H1 (cell line): ENCODE results near the gene PROM2. TPM values are rescaled to one million over a fixed set of nuclear protein-coding genes. Genes with fewer than 3 reads are reported as not detected.

ENCODE experiments used
- ASH2L ChIP-seq: fragments of 200-600, 300-600 bp; sonication (generic); IDR thresholded peaks from one replicate; pipeline ENCODE4 v1.7.1; 2017; ENCODE audit warnings: low read length
- CHD1 ChIP-seq: IDR thresholded peaks from 2 replicates; pipeline ENCODE4 v1.6.1; 2012; ENCODE audit warnings: low read depth, low read length, improper control_type of control experiment
- HDAC2 ChIP-seq, 2 experiments: fragments of 300-600 bp in 1 of 2; sonication (generic) in 1 of 2; IDR thresholded peaks; 2 replicates each; pipeline ENCODE4 v1.6.1; 2011 to 2012; ENCODE audit warnings: low read depth in 2 of 2, low read length in 2 of 2, mild to moderate bottlenecking in 2 of 2, moderate library complexity in 2 of 2, borderline replicate concordance in 1 of 2, inconsistent platforms in 1 of 2
- NANOG ChIP-seq: IDR thresholded peaks from 2 replicates; pipeline ENCODE4 v1.6.1; 2011; ENCODE audit warnings: low read length, low read depth, mild to moderate bottlenecking, inconsistent platforms; ENCODE audit not compliant: insufficient read depth, poor library complexity, severe bottlenecking
- POLR2AphosphoS5 ChIP-seq: IDR thresholded peaks from 2 replicates; pipeline ENCODE4 v1.6.1; 2011; ENCODE audit warnings: low read depth, low read length
- RNF2 ChIP-seq: fragments of 200-900, 300-1000 bp; sonication (generic); IDR thresholded peaks from 2 replicates; pipeline ENCODE4 v1.7.1; 2016; ENCODE audit warnings: borderline replicate concordance, low read depth, mild to moderate bottlenecking, antibody characterized with exemption, low read length; ENCODE audit not compliant: poor library complexity, severe bottlenecking; ENCODE audit errors: missing control alignments
- RXRA ChIP-seq: IDR thresholded peaks from 2 replicates; pipeline ENCODE4 v1.6.1; 2011; ENCODE audit warnings: low read depth, mild to moderate bottlenecking, low read length, moderate library complexity; ENCODE audit not compliant: insufficient read depth
- SP2 ChIP-seq: IDR thresholded peaks from 2 replicates; pipeline ENCODE4 v1.6.1; 2012; ENCODE audit warnings: mild to moderate bottlenecking, low read length, inconsistent platforms
- polyA plus RNA-seq, 7 experiments: library from polyadenylated mRNA; depleted of rRNA in 3 of 7; stranded (reverse) in 5 of 7; unstranded in 2 of 7; fragments of >200 nt in 5 of 7; fragments of 200-250 nt in 2 of 7; gene quantifications; 1 replicate in 5 of 7; 2 replicates in 1 of 7; 4 replicates in 1 of 7; pipeline versions ENCODE4 v1.2.1 to v1.2.3, GENCODE V29; 2011 to 2013; ENCODE audit warnings: missing spikeins in 2 of 7, mixed read lengths in 2 of 7
- total RNA-seq: library from RNA; stranded (reverse); fragmentation: NEBNext Ultra II Directional; extraction: Animal tissue kit (Norgen Biotek cat#: 25700); gene quantifications from 2 replicates; pipeline ENCODE4 v1.2.1, GENCODE V29; 2021

Gene PROM2
- total and polyA plus RNA-seq, 2 of the 8 experiments (the other 6 are each of a cell fraction or from before 2014, with no cell fraction given) = 1.6 to 3.8 TPM

DNA sequence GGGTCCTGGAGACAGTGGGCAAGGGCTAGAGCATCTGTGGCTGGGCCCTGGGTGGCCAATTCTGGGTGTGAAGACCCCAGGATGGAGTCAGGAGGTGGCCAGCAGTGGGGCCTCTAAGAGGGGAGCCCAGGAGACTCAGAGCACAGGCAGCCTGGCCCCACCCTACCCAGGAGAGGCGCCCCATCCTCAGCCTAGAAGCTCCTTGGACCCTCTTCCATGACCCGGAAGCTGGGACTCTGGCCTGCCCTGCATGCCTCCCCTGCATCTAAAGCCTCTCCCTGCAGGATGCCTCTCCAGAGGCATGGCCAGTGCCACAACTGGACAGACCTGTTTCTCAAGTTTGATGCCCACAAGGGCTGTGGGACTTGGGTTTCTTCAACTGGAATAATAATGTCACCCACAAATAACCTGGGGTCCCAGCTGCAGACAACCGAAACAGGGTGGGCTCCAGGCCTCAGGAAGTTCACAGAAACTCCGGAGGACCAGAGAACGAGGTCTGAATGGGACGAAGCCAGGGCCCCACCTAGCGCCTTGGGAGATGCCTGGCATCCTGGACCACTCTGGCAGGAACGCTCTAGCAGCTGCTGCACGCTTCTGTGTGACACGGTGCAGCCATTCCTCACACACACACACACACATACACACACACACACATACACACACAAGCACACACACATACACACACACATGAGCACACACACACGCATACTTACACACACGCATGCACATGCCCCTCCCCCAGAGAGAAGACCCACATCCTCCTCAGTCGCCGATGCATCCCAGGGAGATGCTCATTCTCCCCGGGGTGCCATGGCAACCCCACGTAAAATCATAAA is 39.3 kb downstream of the PROM2 start (continued):
- TF ChIP-seq HDAC2 (IDR thresholded peaks at IDR 0.05; ENCODE audit: borderline replicate concordance in 1 of 2, low read depth in 2 of 2, low read length in 2 of 2) = no peak
- no peak for TF ChIP-seq POLR2AphosphoS5
- TF ChIP-seq RNF2 = no peak
- no peak for TF ChIP-seq SP2
- no peak for TF ChIP-seq RXRA
- no peak for TF ChIP-seq CHD1
- no peak for TF ChIP-seq NANOG
- TF ChIP-seq ASH2L = no peak
